Renal cortical epithelial cell (primary cell): Measurements from ENCODE around the gene STRAP. TPM values are rescaled to one million over a fixed set of nuclear protein-coding genes. Genes with fewer than 3 reads are reported as not detected.
"Not testable (repeated sequence)": the region's sequence is repeated elsewhere in the genome, so short reads cannot be mapped to it uniquely, and the experiment has no call there.

ENCODE experiments used
- DNase-seq: peaks from one replicate; pipeline ENCODE4 v3.0.0-alpha.2; 2011; ENCODE audit warnings: low read depth
- total RNA-seq: library from RNA; depleted of rRNA; stranded (reverse); fragments of >200 nt; gene quantifications from 2 replicates; pipeline ENCODE4 v1.2.3, GENCODE V29; 2014

Gene STRAP
- total RNA-seq, 1 donor from 2014 or later: 105 TPM

DNA sequence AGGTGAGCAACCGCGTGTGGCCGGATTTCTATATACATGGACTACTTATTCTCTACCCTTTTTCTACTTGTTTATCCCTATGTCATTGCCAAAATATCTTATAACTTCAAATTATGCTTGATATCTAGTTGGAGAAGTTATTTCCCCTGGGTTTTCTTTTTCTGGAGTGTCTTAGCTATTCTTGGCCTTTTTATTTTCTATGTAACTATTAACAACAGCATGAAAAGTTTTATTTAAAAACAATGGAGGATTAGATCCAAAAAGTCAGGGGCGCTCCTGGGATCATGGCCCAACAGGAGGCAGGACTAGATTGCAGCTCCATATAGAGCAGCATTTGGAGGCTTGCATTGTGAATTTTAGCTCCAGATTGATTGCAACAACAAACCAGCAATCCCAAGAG is 8.6 kb upstream of the STRAP start:
- DNase-seq: no peak

DNA sequence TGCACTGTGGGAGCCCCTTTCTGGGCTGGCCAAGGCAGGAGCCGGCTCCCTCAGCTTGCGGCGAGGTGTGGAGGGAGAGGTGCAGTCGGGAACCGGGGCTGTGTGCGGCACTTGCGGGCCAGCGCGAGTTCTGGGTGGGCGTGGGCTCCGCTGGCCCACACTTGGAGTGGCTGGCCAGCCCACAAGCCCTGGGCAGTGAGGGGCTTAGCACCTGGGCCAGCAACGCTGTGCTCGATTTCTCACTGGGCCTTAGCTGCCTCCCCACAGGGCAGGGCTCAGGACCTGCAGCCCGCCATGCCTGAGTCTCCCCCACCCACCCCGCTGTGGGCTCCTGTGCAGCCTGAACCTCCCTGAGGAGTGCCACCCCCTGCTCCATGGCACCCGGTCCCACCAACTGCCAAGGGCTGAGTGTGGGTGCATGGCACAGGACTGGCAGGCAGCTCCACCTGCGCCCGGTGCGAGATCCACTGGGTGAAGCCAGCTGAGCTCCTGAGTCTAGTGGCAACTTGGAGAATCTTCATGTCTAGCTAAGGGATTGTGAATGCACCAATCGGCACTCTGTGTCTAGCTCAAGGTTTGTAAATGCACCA is 7.5 kb upstream of the STRAP start:
- DNase-seq: not testable (repeated sequence)

DNA sequence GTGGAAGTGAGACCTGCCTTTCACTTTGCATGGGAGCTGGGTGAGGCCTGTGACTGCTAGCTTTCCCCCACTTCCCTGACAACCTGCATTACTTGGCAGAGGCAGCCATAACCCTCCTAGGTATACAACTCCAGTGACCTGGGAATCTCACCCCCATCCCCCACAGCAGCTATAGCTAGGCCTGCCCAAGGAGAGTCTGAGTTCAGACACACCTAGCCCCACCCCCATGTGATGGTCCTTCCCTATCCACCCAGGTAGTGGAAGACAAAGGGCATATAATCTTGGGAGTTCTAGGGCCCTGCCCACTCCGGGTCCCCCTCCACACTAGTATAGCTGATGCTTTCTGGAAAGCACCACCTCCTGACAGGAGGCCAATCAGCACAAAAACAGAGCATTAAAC is 6.3 kb upstream of the STRAP start:
- DNase-seq: no peak

DNA sequence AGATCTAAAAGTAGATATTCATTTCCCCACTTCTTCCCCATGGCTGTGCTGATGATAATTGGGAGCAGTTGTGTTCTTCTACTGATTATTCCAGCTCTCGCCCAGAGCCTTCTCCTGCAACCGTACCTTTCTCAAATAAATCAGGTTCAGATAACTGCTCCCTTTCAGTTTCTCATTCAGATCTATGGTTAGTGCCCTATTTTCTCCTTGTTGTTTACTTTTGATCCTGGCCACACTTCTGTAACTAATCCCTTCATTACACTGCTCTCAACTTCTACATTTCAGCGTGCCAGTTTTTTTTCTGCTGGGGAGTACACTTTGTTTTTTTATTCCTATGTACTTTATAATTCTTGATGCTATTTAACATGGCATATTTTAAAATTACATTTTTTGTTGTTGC is 2.8 kb upstream of the STRAP start:
- DNase-seq: no peak

DNA sequence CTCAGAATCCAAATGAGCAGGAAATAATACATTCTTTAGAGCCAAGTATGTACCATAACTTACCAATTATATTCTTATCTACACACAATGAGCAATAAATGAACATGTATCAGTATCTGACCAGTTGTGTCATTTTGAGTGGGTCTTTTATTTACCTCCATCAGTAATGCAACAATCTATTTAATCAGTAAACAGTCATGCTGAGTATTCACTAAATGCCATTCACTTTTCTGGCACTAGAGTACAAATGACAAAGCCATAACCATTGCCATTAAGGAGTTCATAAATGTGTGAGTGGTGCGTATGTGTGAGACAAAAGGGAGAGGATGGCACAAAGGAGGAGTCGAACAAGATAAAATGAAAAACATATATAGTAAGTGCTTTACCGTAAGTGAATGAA is 1.5 kb upstream of the STRAP start:
- DNase-seq: no peak

DNA sequence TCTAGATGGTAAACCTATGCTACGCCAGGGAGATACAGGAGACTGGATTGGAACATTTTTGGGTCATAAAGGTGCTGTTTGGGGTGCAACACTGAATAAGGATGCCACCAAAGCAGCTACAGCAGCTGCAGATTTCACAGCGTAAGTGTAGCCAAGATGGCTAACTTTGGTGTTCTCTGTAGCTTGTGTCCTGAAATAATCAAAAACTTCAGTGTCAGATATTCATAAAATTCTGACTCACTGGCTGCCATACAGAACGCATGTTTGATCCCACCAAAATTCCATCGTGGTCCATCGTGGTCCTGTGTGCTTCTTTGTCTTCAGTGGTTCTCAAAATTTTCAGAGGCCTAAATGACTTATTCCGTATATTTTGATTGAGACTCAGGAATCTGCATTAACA is 1.3 kb downstream of the STRAP start:
- no peak for DNase-seq

DNA sequence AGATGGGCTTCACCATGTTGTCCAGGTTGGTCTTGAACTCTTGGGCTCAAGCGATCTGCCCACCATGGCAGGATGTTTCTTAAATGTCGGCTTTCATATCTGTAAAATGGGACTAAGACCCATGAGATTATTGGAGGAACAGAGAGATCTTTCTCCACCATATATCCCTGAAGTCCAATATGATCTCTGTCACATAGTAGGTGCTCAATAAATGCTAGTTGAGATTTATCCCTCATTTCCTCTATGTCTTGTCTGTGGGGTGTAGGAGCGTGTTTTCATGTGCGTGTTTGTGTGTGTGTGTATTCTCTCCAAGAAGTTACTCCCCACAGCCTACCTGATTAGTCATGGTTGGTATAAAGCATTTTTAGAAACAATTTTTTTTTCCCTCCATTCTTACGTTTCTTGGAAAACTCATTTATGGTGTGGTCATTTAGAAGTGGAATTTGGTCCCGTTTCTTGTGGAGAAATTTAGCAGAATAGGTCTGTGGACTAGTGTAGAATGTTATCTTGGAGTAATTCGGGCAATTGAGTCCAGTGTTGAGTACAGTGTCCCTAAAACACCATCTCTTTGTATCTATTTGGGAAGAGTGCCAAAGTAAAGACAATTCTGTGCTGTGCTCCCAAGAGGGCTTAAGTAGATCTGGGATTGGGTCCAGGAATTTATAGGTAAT is 4.3 kb downstream of the STRAP start:
- DNase-seq: no peak

DNA sequence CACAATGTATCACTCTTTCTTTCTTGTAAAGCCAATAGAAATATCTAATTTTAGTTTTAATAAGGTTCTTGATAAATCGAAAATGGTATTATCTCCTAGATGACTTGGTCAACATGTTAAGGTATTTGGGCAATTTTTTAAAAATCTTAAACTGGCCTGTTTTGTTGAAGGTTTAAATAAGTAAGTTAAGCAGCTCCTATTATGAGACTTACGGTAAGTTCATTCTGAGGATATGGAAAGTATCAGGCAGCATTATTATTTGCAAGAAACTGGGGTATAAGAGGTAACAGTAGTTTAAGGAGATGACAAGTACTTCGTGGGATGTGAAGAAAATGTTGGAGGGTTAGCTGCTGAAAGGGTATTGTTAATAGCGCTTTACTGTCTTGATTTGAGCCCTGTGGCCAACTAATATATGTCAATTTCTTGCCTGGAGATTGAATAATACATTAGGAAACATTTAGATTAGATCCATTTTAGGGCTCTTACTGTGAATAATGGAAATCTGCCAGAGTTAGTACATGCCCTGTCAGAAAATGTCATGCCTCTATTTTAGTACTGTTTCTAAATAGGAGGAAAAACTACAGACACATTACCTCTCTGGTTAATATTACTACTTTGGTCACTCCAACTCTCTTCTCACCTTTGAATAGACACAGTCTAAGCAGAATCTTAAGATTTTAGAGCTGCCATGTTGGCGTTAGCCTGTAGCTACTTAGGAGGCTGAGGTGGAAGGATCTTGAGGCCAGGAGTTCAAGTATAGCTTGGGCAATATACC is 5.0 kb downstream of the STRAP start:
- no peak for DNase-seq

DNA sequence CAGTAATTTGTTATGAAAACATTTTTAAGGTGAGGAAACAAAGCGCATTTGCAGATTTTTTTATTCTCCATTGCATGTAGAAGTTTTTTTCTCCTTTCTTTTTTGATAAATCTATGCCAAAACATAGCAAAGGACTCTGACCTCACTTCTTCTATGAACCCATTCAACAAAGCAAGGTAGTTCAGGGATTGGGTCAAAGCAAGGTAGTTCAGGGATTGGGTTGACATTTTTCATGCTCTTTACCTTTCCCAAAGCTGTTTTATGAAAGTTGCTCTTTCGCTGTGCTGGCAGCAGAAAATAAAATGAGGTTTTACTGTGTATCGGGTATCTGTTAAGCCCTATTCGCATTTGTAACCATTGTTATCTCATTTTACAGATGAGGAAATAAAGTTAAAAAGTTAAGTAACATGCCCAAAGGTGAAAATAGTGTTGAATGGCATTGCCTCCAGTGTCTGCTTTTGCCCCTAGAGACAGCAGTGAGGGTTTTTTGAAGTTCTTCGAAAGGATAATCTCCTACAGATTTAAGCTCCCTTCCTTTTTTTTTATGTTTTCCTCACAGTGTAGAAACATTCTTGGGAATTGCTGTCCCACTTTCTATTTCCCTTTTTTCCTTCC is 10.6 kb downstream of the STRAP start:
- DNase-seq: no peak

DNA sequence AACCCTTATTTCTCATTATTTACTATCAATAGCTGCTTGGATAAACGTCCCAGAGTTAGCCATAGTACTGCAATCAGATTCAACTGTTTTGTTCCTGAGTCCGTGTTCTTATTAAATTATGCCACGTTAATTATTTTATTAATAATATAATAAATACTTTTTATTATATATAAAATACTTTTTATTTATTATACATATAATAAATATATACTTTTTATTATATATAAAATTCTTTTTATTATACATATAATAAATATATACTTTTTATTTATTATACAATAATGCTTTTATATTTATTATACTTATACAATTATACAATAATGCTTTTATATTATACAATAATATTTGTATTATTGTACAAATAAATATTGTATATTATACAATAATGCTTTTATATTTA is 11.1 kb downstream of the STRAP start:
- no peak for DNase-seq

DNA sequence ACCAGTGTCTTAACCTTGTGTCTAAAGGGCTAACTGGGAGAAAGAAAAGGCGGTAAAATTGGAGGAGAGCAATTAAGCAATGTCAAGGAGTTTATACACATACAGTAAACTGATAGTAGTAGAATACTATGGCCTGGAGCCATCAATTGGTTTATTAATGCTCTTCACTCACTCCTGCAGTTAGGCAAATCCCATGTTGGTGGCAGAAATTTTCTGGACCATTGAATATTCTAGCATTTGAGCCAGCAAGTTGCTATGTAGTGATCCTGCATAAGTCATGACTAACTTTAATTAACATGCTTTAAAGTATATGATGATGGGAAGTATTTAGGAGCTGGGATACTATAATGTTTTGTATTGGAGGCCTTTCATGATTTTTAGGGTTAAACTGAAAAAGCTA is 14.7 kb downstream of the STRAP start:
- no peak for DNase-seq

DNA sequence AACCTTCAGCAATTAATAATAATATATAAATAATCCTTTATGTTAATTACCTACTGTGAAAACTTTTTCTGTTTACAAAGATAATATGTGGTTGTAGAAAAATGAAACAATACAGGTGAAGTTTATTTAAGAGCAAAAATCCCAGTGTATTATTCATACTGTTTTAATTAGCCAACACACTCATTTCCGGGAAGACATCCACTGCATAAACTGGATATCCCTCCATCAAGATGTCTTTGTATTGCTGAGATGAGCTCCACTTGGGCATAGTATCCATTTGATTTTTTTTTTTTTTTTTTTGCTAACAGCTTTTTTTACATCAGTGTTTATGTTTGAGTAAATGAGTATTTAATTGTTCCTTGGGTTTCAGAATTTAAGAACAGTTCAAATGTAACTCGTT is 15.2 kb downstream of the STRAP start:
- DNase-seq: no peak

DNA sequence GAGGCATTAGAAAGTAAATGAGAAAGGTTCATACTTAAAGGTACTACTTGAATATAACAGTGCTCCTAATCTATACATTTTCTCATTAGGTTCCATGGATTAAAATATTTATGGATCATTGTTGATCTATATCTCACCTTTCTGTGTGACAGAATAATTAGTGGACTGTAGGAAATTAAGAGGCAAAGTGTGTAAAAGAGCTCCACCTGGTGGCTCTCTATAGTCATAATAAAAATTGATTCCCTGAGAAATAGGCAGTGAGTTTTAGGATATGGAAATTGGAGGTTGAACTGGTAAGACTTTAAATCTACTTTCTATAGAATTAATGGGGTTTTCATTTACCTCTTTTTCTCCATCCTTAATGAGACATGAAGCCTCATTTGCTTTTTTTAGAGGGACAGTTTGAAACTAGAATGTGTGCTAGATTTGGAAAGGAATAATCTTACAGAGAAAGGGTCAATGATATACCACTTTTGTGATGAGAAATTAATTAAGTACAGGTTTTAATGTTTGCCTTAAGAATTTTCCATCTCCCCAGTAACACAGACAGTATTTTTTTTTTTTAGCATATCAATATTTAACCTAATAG is 17.2 kb downstream of the STRAP start:
- peak; percentile 35 for DNase-seq

DNA sequence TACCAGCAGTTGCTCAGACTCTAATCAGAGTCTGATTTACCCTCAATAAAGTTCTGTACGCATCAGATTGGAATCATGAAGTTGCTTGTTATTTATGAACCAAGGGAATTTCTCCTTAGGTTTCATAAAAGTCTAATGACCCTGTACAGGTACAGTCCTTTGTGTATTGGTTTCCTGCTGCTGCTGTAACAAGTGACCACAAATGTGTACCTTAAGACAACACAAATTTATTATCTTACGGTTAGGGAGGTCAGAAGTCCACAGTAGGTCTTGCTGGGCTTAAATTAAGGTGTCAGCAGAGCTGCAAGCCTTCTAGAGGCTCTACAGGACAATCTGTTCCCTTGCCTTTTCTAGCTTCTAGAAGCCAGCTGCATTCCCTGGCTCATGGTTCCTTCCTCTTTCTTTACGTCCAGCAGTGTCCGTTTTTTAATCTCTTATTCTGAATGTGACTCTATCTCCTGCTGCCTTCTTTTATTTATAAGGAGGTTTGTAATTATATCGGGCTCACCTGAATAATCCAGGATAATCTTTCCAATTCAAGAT is 22.3 kb downstream of the STRAP start:
- no peak for DNase-seq

DNA sequence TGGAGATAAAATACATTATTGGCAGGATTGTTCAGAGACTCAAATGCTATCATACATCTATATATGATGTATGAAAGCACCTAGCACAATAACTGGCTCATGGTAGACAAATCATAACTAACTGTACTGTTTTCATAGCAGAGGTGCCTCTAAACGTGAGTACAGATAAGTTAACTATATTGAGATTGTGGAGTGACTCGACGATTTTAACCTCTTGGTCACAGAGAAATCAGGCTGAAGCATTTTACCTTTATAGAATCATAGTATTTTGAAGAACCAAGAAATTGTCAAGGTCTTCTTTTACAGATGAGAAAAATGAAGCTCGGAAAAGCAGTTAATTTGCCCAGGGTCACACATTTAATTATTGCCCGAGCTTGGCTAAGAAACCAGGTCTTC is 28.3 kb downstream of the STRAP start:
- no peak for DNase-seq

DNA sequence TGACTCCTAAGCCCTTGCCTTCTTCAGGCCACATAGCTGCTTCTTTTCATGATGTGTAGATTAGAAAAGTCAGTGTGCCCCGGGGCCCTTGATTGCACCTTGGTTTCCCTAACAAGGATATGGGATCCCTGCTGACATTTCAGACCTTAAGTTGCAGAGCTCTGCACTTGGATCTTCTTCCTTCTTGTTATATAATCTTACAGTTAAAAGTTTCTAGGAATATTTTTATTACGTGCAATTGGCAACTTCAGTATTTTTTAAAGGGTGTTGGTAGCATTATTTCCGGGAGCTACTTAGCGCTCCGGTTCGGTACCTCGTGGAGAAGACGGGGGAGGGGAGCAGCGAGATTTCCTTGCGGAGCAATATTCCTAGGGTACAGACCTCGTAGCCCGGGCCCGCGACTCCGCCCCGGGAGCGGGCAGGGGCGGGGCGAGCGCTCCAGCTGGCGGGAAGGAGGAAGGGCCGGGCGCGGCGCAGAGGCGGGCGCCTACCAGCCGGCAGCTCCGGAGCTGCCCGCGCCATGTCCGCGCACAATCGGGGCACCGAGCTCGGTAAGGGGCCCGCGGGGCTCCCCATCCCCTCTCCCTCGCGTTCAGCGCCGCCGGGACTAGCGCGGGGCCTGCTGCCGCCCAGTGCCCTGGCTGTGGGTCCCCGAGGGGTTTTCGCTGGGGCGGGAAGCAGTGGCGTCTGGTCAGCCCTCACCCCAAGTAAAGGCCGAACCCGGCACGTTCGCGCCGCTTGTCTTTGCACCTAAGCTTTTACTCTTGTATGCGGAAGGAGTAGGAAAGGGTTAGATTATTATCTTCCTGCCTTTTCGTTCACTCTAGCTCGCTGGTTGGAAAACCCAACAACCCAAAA is 28.9 kb downstream of the STRAP start, which contains the start of gene DERA:
TSS of gene DERA (plus strand) at position 469 of the 858 bp plus-strand sequence. CDS start at position 521, 52 bp downstream.
- peak; percentile 48 for DNase-seq

DNA sequence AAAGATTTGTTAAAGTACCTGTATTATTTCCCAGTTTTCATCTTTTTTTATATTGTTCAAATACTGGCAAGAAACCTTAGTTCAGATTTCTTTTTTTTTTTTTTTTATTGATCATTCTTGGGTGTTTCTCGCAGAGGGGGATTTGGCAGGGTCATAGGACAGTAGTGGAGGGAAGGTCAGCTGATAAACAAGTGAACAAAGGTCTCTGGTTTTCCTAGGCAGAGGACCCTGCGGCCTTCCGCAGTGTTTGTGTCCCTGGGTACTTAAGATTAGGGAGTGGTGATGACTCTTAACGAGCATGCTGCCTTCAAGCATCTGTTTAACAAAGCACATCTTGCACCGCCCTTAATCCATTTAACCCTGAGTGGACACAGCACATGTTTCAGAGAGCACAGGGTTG is 29.7 kb downstream of the STRAP start:
- DNase-seq: not testable (repeated sequence)

DNA sequence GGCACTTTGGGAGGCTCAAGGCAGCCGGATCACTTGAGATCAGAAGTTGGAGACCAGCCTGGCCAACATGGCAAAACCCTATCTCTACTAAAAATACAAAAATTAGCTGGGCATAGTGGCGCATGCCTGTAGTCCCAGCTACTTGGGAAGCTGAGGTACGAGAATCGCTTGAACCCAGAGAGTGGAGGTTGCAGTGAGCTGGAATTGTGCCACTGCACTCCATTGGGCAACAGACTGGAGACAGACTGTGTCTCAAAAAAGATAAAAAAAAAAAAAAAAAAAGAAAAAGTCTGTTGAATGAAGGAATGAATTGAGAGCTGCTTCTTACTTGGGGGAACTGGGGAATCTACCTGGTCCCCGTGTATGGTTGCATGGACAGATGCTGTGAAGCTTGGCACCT is 31.9 kb downstream of the STRAP start:
- DNase-seq: not testable (repeated sequence)

DNA sequence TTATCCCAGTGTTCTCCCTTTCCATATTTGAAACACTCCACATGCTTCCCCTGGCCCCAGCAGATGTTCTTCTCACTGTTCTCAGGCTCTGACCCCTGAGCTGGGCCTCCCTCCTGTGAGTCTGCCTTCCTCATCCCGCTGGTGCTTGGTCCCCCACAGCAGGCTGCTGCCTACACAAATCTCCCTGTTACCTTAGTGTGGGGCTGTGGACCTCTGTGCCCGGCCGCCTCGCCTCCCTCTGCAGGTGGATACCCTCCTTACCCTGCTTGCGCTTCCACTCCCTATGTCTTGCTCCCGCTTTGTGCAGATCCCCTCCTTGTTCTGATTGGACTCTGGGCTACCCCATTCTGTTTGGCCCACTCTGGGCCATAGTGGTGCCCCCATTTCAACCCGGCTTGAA is 35.9 kb downstream of the STRAP start:
- DNase-seq: no peak

DNA sequence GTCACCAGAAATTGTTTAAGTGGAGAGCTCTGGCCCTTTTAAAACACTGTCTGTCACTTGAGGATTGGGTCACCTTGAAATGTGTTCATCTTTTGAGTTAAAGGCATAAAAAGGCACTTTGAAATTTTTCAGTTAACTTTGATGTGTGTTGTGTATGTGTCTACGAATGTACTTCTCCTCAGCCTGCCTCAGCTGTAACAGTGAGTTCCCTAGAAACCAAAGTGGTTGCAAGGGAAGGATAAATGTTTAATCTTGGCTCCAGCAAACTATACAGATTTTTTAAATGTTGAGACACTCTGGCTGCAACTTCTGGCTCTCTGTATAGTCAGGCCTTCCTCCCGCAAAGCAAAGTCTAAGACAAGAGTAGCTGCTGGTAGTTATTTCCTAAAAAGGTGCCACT is 37.2 kb downstream of the STRAP start:
- no peak for DNase-seq

DNA sequence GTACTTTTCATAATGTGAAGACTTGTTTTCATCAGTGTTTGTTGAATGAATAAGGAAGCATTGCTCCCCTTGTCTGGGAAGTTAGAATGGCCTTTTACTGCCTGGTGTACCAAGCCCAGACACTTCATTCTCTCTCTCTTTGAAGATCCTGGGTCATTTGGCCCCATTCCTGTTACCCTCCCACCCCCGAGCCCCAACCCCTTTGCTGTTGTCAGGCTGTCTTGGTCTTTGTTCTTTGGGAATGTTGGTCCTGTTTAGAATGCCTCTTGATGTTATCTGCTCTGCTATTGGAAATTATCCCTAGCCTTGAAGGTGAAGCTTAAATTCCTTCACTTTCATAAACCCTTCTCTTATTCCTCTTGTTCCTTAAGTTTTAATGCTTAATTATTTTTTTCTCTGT is 42.8 kb downstream of the STRAP start:
- DNase-seq: no peak
